GM21529 (cell line): ENCODE results near the gene ASPHD2.

Experiments used
- ATAC-seq: cut with Tn5 transposase; IDR thresholded peaks from one replicate; pipeline ENCODE4 v1.9.1; 2021; ENCODE audit not compliant: unreplicated experiment

Gene ASPHD2

GRCh38 chr22:26445577-26446275 is 16.7 kb downstream of the ASPHD2 start:
- ATAC-seq, result no peak

GRCh38 chr22:26446808-26447515 is 17.9 kb downstream of the ASPHD2 start:
- ATAC-seq, result no peak

- ATAC-seq, result no peak
Measured at GRCh38 chr22:26447584-26448329, 18.7 kb downstream of the ASPHD2 start.

- no peak for ATAC-seq
Measured at GRCh38 chr22:26448334-26448733, 19.3 kb downstream of the ASPHD2 start.

- no peak for ATAC-seq
Measured at GRCh38 chr22:26448941-26449340, 19.9 kb downstream of the ASPHD2 start.

- no peak for ATAC-seq
Measured at GRCh38 chr22:26450453-26451185, 21.6 kb downstream of the ASPHD2 start.

- ATAC-seq, result no peak
Measured at GRCh38 chr22:26452236-26453016, 23.4 kb downstream of the ASPHD2 start.

GRCh38 chr22:26453216-26453615 is 24.2 kb downstream of the ASPHD2 start:
- no peak for ATAC-seq

GRCh38 chr22:26453812-26454500 is 24.9 kb downstream of the ASPHD2 start:
- no peak for ATAC-seq

- ATAC-seq, result no peak
Measured at GRCh38 chr22:26457661-26458272, 28.7 kb downstream of the ASPHD2 start.

GRCh38 chr22:26460202-26460601 is 31.1 kb downstream of the ASPHD2 start:
- no peak for ATAC-seq

- no peak for ATAC-seq
Measured at GRCh38 chr22:26461188-26461810, 32.2 kb downstream of the ASPHD2 start.

GRCh38 chr22:26462051-26462450 is 33.0 kb downstream of the ASPHD2 start:
- ATAC-seq, result no peak

GRCh38 chr22:26462641-26463040 is 33.6 kb downstream of the ASPHD2 start:
- ATAC-seq, result no peak

GRCh38 chr22:26463101-26463661 is 34.1 kb downstream of the ASPHD2 start:
- no peak for ATAC-seq

GRCh38 chr22:26463688-26464087 is 34.6 kb downstream of the ASPHD2 start:
- no peak for ATAC-seq

- no peak for ATAC-seq
Measured at GRCh38 chr22:26464312-26464711, 35.3 kb downstream of the ASPHD2 start.

GRCh38 chr22:26466196-26466595 is 37.1 kb downstream of the ASPHD2 start:
- ATAC-seq, result no peak

- no peak for ATAC-seq
Measured at GRCh38 chr22:26470807-26471206, 41.7 kb downstream of the ASPHD2 start.
